NCI-H748 (cell line): ENCODE data around the gene ASCC1.

Source experiments
- DNase-seq: peaks from one replicate; lab custom pipeline; 2025; ENCODE audit not compliant: unreplicated experiment; lab: John Stamatoyannopoulos, UW

The ASCC1 gene

GRCh38 chr10:72056113-72056512 is 160.0 kb downstream of the ASCC1 start:
- no peak for DNase-seq

DNA sequence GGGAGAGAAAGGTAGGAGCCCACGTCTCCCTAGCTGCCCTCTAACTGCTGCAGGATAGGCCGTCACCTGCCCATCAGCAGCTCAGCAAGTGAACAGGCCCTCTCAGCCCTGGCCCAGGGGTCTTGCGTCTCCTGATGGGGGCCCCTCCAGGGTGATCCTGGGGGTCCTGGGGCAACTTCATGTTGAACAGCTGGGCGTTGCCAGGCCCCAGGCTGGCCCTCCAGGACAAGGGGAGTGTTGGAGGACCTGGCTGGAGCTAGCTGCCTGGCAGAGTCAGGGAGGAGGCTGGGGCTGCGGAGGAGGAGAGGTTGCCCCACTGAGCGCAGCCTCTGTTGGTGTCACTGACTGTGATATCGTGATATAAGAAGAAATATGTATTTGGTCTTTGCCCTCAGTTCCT is 162.4 kb downstream of the ASCC1 start:
- no peak for DNase-seq

DNA sequence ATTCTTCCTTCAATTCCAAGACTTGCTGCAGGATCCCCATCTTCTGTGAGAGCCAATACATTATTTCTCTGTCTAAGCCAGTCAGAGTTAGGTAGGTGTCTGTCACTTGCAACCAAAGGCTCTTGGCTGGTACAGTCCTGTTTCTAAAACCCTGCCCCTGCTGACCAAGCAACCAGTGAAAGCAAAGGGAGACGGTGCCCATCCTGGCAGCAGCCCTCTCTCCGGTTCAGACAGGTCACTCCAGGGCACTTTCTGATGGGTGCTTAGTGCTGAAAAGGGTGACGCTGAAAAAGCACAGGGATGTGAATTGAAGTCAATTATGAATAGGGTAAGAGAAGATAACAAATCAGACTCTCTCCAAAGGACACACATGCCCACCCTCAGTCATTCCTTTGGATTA is 165.2 kb downstream of the ASCC1 start:
- no peak for DNase-seq

DNA sequence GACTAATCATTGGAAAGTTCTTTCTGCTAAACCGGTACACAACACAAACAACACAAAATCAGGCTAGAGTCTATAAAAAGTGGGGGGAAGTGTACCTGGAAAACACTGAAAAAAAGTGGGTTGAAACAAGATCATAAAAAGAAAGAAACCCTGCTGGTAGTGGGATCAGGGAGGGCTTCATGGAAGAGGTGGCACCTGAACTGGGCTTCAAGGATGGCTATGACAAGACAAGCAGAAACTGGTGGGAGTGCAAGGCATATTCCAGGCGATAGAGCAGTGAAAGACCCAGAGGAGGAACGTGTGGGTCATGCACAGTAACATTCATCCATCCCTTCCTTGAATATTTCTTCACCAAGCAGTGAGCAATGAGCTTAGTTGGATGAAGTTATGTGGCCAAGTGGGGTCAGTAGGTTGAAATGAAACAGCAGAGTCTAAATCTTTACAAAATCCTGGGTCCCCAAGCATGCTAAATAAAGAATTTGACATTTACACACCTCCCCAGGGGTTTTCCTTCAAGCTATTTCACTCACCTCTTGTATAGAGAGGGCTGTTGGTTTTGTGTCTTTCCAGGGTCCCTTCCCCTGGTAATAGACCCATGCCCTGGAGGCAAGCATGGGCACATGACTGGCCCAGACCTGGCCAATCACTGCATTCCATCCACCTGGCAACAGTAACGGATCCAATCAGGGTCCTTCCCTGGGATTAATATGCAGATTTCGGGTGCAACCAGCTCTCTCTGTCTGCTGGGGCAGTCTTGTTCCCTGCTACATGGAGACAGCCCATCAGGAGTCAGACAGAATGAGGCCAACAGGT is 165.9 kb downstream of the ASCC1 start:
- peak; percentile 10 for DNase-seq

DNA sequence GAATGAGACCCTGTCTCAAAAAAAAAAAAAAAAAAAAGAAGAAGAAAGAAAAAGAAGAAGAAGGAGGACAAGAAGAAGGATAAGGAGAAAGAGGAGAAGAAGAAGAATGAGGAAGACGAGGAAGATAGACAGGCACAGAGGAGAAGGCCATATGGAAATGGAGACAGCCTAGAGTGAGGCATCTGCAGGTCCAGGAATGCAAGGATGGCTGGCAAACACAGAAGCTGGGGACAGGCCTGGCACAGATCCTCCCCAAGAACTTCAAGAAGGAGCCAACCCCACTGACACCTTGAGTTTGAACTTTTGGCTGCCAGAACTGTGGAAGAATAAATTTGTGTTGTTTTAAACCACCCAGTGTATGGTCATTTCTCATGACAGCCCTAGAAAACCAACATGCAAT is 166.6 kb downstream of the ASCC1 start:
- no peak for DNase-seq

DNA sequence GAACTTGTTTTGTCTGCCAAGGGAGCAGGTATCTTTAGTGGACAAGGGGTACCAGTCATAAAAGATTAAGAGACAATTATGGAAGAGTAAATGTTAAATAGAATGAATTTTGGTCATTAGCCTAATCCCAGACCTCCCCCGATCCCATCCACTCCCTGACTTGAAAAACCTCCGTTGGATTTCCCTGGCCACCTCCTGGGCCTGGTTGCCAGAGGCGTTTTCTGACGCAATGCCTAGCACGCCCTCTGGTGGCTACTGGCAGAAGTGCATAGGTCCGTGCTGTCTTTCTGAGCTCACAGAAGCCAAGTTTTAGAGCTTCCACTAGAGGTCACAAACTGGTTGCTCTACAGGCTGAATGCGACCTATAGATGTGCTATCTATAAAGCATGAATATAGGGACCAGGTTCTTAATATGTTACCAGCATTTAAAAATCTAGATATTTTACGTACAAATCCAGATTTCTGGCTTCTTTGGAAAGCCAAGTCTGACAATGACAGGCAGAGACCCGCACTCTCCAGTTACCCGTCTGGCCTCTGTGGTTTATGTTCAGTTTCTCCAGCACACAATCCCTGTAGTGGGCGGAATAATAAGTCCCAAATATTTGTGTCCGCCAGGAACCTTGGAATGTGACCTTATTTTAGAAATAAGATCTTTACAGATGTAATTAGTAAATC is 167.5 kb downstream of the ASCC1 start:
- DNase-seq = peak; percentile 83
